K562 (cell line): ENCODE data around the gene RPS27. TPM values are rescaled to one million over a fixed set of nuclear protein-coding genes. Genes with fewer than 3 reads are reported as not detected.

ENCODE experiments used
- ARNT ChIP-seq, 2 experiments: fragments of 450-650 bp; IDR thresholded peaks; 2 replicates each; pipeline ENCODE4 v1.6.1; 2016; ENCODE audit warnings: mild to moderate bottlenecking in 1 of 2
- CEBPZ ChIP-seq: fragments of 150-350 bp; IDR thresholded peaks from 2 replicates; pipeline ENCODE4 v1.6.1; 2014; ENCODE audit warnings: low read depth, mild to moderate bottlenecking, low read length, borderline replicate concordance
- CTCFL ChIP-seq: IDR thresholded peaks from 2 replicates; pipeline ENCODE4 v1.6.1; 2011; ENCODE audit warnings: borderline replicate concordance, low read depth, mild to moderate bottlenecking, moderate library complexity, low read length; ENCODE audit not compliant: insufficient read depth, poor library complexity, severe bottlenecking
- ESRRA ChIP-seq: fragments of 450-650 bp; IDR thresholded peaks from 2 replicates; pipeline ENCODE4 v1.6.1; 2014; ENCODE audit warnings: low read depth, mild to moderate bottlenecking, moderate library complexity, borderline replicate concordance
- ETS2 ChIP-seq: IDR thresholded peaks from 2 replicates; pipeline ENCODE4 v1.6.1; 2016; ENCODE audit warnings: borderline replicate concordance, missing genetic modification characterization, mild to moderate bottlenecking, moderate library complexity, missing compliant biosample characterization; ENCODE audit not compliant: poor library complexity, severe bottlenecking
- FOXJ2 ChIP-seq: fragments of 200-800 bp; sonication (Bioruptor generic); IDR thresholded peaks from 2 replicates; pipeline ENCODE4 v1.6.1; 2016; ENCODE audit warnings: missing genetic modification characterization, missing compliant biosample characterization
- FOXK1 ChIP-seq: sonication (generic); formaldehyde crosslinking; IDR thresholded peaks from 2 replicates; pipeline ENCODE4 v1.8.0; 2022; ENCODE audit warnings: missing genetic modification reagents, mild to moderate bottlenecking, borderline replicate concordance
- LEF1 ChIP-seq: fragments of 450-650 bp; IDR thresholded peaks from 2 replicates; pipeline ENCODE4 v1.6.1; 2016; ENCODE audit warnings: mild to moderate bottlenecking
- POU5F1 ChIP-seq: fragments of 150-350 bp; IDR thresholded peaks from 2 replicates; pipeline ENCODE4 v1.6.1; 2014; ENCODE audit warnings: borderline replicate concordance, low read length, low read depth, mild to moderate bottlenecking; ENCODE audit not compliant: partially characterized antibody
- RBM25 ChIP-seq: fragments of 200-400 bp; formaldehyde crosslinking; IDR thresholded peaks from 2 replicates; pipeline ENCODE4 v1.6.1; 2018; ENCODE audit warnings: low read length, low read depth, moderate library complexity; ENCODE audit not compliant: severe bottlenecking
- SREBF2 ChIP-seq: sonication (generic); formaldehyde crosslinking; IDR thresholded peaks from 2 replicates; pipeline ENCODE4 v1.4.0; 2020; ENCODE audit warnings: mild to moderate bottlenecking, missing genetic modification reagents
- ZMIZ1 ChIP-seq, 2 experiments: fragments of 150-350 bp in 1 of 2; IDR thresholded peaks; 2 replicates each; pipeline ENCODE4 v1.6.1; 2012 to 2016; ENCODE audit warnings: low read depth in 2 of 2, low read length in 2 of 2, mild to moderate bottlenecking in 1 of 2, moderate library complexity in 1 of 2
- ZNF263 ChIP-seq: sonication (generic); formaldehyde crosslinking; IDR thresholded peaks from 2 replicates; pipeline ENCODE4 v1.8.0; 2022; ENCODE audit warnings: mild to moderate bottlenecking, missing genetic modification reagents, borderline replicate concordance
- polyA plus RNA-seq, 8 experiments: library from polyadenylated mRNA; depleted of rRNA in 4 of 8; stranded (reverse) in 5 of 8; unstranded in 3 of 8; fragments of >200 nt; fragmentation: Nextera tagmentation in 2 of 8; fragmentation: Illumina TruSeq in 1 of 8; extraction: Ambion mirVana in 2 of 8; extraction: Trizol in 1 of 8; gene quantifications; 2 replicates each; pipeline versions ENCODE4 v1.2.1 to v1.2.3, GENCODE V29; 2011 to 2014; ENCODE audit warnings: inconsistent platforms in 1 of 8, missing spikeins in 1 of 8
- total RNA-seq, 7 experiments: library from RNA; depleted of rRNA in 6 of 7; stranded (reverse); fragments of >200 nt in 6 of 7; fragmentation: Illumina TruSeq in 2 of 7; extraction: Trizol in 2 of 7; gene quantifications; 2 replicates each; pipeline versions ENCODE4 v1.2.1 to v1.2.3, GENCODE V29; 2011 to 2021; ENCODE audit warnings: low replicate concordance in 1 of 7
- TF ChIP-seq, protein P1 (sequence below): sonication (generic); formaldehyde crosslinking; IDR thresholded peaks from 2 replicates; pipeline ENCODE4 v1.8.1; 2022; ENCODE audit warnings: missing genetic modification reagents

Gene RPS27
- total and polyA plus RNA-seq, 9 of the 15 experiments (the other 6 are each of a cell fraction or from before 2014, with no cell fraction given): 2,091 to 9,377 (median 6,706) TPM

DNA sequence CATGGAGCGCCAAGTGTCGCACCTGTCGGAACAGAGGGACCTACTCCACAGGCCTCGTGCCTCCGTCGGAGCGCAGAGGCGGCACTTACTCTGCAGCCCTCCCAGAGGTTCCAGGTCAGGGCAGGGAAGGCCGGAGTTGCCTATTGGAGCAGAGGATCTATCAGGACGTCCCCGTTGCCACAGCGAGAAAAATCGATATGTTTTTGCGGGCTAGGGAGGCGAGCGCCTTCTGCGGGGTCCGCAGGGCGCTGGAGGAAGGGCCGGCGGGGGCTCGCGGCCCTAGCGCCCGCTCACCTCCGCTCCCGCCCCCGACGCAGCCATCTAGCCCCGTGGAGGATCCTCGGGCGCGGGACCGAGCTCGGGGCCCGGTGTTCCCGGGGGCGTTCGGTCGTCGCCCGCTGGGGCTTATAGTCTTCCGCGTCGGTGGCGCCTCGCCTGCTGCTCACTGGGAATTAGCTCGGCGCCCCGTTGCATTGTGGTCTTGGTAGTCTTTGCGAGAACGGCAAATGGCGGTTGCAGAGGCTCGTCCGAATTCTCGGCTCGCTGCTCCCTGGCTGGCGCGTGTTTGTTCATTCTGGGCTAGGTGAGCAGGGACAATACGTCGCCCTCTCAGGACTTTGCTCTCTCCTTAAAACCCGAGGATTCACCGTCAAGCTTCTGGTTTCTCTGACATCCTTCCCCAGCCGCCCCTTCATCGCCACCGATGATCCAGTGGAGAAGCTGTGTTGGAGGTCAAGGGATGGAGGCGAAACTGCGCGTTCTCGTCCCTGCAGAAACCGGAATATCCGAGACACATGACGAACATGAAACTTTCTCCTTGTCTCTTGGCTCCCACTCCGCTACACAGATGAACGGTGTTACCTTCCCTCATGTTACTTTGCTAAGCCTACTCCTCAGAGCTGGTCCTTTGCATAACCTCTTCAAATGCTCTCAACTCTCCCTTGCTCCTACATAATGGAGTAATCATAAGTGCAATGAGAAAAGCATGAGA lies 13.0 kb upstream of the RPS27 start, which contains the start of gene JTB (continued):
- TF ChIP-seq POU5F1: no peak
- TF ChIP-seq, protein P1, sequence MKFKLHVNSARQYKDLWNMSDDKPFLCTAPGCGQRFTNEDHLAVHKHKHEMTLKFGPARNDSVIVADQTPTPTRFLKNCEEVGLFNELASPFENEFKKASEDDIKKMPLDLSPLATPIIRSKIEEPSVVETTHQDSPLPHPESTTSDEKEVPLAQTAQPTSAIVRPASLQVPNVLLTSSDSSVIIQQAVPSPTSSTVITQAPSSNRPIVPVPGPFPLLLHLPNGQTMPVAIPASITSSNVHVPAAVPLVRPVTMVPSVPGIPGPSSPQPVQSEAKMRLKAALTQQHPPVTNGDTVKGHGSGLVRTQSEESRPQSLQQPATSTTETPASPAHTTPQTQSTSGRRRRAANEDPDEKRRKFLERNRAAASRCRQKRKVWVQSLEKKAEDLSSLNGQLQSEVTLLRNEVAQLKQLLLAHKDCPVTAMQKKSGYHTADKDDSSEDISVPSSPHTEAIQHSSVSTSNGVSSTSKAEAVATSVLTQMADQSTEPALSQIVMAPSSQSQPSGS (CRISPR knock-in tag): no peak
- peak; percentile 13 for TF ChIP-seq CTCFL
- no peak; the same call in 1 of the 2 replicates for TF ChIP-seq ZNF263 (CRISPR knock-in tag)
- TF ChIP-seq ZMIZ1 (IDR thresholded peaks at IDR 0.05; ENCODE audit: low read depth in 2 of 2, low read length in 2 of 2): no peak
- no peak for TF ChIP-seq ESRRA
- TF ChIP-seq CEBPZ: no peak
- TF ChIP-seq FOXJ2: no peak; the same call in 1 of the 2 replicates
- no peak for TF ChIP-seq ARNT (IDR thresholded peaks at IDR 0.05)
- TF ChIP-seq RBM25: no peak
- TF ChIP-seq ETS2: no peak
- TF ChIP-seq SREBF2 (CRISPR knock-in tag): no peak
- no peak for TF ChIP-seq FOXK1 (CRISPR knock-in tag)
- no peak for TF ChIP-seq LEF1
